Stomach smooth muscle (tissue), 2 donors: ENCODE results near the gene ARPP21.
"Not testable (repeated sequence)": the region's sequence is repeated elsewhere in the genome, so short reads cannot be mapped to it uniquely, and the experiment has no call there.

Experiments
- H3K27ac ChIP-seq: one replicate; pipeline ENCODE4 v1.7.0; 2013; ENCODE audit warnings: mild to moderate bottlenecking, low read length, inconsistent platforms
- H3K27me3 ChIP-seq, 2 donors: one replicate each; pipeline ENCODE4 v1.7.0; 2013; ENCODE audit warnings: low read length in 2 of 2; ENCODE audit not compliant: insufficient read depth in 2 of 2, control insufficient read depth in 1 of 2
- H3K36me3 ChIP-seq, 2 donors: one replicate each; pipeline ENCODE4 v1.7.0; 2013; ENCODE audit warnings: low read length in 2 of 2; ENCODE audit not compliant: control insufficient read depth in 2 of 2, insufficient read depth in 2 of 2
- H3K4me1 ChIP-seq: one replicate; pipeline ENCODE4 v1.7.0; 2013; ENCODE audit warnings: low read length; ENCODE audit not compliant: control insufficient read depth, insufficient read depth
- H3K4me3 ChIP-seq, 2 donors: one replicate each; pipeline ENCODE4 v1.7.0; 2013; ENCODE audit warnings: low read length in 2 of 2
- H3K9ac ChIP-seq, 2 donors: one replicate each; pipeline ENCODE4 v1.7.0; 2013; ENCODE audit warnings: low read length in 2 of 2, mild to moderate bottlenecking in 1 of 2
- H3K9me3 ChIP-seq, 2 donors: one replicate each; pipeline ENCODE4 v1.7.0; 2013; ENCODE audit warnings: low read length in 2 of 2; ENCODE audit not compliant: control insufficient read depth in 2 of 2
- donor health status: healthy.
- donor health status: Pancreatic carcinoma.

The ARPP21 gene

DNA sequence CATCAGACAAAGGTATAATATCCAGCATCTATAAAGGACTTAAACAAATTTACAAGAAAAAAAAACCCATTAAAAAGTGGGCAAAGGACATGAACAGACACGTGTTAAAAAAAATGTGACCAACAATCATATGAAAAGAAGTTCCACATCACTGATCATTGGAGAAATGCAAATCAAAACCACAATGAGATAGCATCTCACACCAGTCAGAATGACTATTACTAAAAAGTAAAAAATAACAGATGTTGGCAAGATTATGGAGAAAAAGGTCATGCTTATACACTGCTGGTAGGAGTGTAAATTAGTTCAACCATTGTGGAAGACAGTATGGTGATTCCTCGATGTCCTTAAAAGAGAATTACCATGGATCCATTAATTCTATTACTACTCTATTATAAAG, 19.1 kb upstream of the ARPP21 start:
- not testable (repeated sequence) for H3K27ac ChIP-seq, H3K9me3 ChIP-seq, H3K36me3 ChIP-seq, H3K9ac ChIP-seq, H3K27me3 ChIP-seq, H3K4me1 ChIP-seq, H3K4me3 ChIP-seq

DNA sequence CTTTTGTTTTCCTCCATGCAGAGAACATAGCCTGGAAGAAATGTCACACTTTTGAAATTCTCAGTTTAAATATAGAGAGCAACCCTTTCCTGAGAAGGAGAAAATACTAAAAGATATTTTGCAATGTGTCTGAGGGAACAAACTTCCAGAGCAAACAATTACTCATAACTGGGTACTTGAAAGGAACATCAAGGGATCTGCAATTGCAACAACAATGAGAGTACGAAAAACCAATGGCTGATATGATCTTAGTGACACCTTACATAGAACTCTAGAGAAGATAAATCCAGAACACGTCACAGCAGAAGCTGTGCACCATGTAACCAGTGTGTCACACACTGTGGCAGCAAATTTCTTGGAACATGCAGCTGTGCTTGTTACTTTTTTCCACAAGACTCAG, 14.6 kb upstream of the ARPP21 start:
- Histone ChIP-seq H3K27ac (no peak overlapping the region), H3K4me1 (no peaks in the 10 kb centered on the region), H3K9me3 (no peaks in the 10 kb centered on the region), H3K27me3 (no peaks in the 10 kb centered on the region), H3K9ac (no peak overlapping the region), H3K36me3 (no peaks in the 10 kb centered on the region), H3K4me3 (no peak overlapping the region)

GRCh38 chr3:35633332-35634124, 5.8 kb upstream of the ARPP21 start:
- Histone ChIP-seq H3K27ac (no peak overlapping the region), H3K27me3 (peaks cover 0 to under 1% of the 10 kb centered on the region in 2 donors), H3K9ac (no peak overlapping the region), H3K4me1 (no peaks in the 10 kb centered on the region), H3K4me3 (no peak overlapping the region), H3K36me3 (no peaks in the 10 kb centered on the region), H3K9me3 (no peaks in the 10 kb centered on the region)

DNA sequence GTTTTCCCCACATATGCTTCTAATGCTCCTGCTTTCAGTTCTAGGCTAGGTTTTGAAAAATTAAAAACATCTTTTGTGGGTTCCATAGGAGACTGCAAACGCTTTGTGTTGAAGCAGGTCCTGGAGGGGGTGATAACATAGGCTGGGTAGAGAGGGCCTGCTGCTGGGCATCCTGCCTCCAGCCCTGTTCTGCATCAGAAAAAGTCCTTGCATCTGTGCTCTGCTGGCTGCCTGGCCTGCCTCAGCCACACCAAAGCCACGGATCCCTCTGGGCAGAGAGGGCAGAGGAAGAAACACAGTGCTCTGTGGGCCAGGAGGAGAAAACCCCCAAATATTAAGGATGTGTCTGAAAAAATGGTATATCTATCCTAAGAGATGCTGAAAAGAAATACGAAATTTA, 3.9 kb upstream of the ARPP21 start:
- Histone ChIP-seq H3K9me3 (no peaks in the 10 kb centered on the region), H3K4me3 (no peak overlapping the region), H3K4me1 (peaks cover 7% of the 10 kb centered on the region), H3K27me3 (peaks cover 8 to 16% of the 10 kb centered on the region in 2 donors), H3K36me3 (no peaks in the 10 kb centered on the region), H3K9ac (no peak overlapping the region), H3K27ac (no peak overlapping the region)

GRCh38 chr3:35635926-35636683, 3.2 kb upstream of the ARPP21 start:
- Histone ChIP-seq H3K4me1 (peaks cover 7% of the 10 kb centered on the region), H3K27ac (no peak overlapping the region), H3K9ac (no peak overlapping the region), H3K27me3 (peaks cover 8 to 21% of the 10 kb centered on the region in 2 donors), H3K9me3 (no peaks in the 10 kb centered on the region), H3K36me3 (no peaks in the 10 kb centered on the region), H3K4me3 (no peak overlapping the region)

DNA sequence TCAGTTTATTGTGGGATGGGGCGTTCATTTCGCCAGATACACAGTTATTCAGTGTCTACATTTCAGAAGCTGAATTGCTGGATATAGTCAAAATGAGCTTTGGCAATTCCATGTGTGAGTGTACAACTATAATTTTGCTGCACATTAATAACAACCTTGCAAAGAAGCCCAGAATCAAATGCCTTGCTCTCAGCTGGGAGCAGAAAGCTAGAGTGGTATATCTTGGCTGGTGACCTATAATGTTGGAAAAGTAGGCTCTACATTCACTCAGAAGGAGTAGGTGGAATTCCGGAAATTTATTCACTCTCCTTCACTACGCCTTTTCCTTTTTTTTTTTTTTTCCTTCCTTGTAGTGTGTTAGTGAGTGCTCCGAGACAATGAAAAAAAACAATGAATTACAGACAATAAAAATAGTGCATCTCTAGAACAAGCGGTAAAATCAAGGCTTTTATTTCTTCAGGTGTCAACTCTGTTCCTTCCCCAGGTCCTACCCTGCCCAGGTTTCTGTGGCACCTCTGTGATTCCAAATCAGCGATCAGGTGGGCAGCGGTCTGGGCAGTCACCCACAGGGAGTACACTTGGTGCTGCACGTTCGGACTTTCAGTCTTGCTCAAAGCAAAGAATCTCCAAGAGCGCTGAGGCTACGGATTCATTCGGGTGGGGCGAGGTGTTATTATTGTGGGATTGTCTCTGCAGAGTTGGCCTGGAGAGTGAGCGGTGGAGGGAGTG, 910 bp upstream of the ARPP21 start:
- Histone ChIP-seq H3K27ac (no peak overlapping the region), H3K9me3 (no peaks in the 10 kb centered on the region), H3K4me3 (no peak overlapping the region), H3K27me3 (peaks cover 8 to 21% of the 10 kb centered on the region in 2 donors), H3K36me3 (no peaks in the 10 kb centered on the region), H3K9ac (no peak overlapping the region), H3K4me1 (peaks cover 7% of the 10 kb centered on the region)

DNA sequence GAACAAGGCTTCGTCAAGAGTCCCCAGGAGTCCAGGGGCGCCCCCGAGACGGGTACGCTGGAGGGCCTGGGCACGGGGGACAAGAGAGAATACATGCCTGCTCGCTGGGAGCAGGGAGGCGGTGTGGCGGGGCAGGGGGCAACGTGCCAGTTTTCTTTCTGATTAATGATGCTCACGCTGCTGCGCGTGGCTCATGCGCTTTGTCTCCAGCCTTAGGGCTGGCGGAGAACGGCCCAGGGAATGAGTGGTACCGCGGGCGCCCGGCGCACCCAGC, 408 bp upstream of the ARPP21 start:
- H3K36me3 ChIP-seq: no peaks in the 10 kb centered on the region
- H3K27ac ChIP-seq: no peak overlapping the region
- H3K4me1 ChIP-seq: peaks cover 7% of the 10 kb centered on the region
- H3K27me3 ChIP-seq: peaks cover 8 to 21% of the 10 kb centered on the region in 2 donors
- H3K4me3 ChIP-seq: no peak overlapping the region
- H3K9me3 ChIP-seq: no peaks in the 10 kb centered on the region
- no peak overlapping the region for H3K9ac ChIP-seq

DNA sequence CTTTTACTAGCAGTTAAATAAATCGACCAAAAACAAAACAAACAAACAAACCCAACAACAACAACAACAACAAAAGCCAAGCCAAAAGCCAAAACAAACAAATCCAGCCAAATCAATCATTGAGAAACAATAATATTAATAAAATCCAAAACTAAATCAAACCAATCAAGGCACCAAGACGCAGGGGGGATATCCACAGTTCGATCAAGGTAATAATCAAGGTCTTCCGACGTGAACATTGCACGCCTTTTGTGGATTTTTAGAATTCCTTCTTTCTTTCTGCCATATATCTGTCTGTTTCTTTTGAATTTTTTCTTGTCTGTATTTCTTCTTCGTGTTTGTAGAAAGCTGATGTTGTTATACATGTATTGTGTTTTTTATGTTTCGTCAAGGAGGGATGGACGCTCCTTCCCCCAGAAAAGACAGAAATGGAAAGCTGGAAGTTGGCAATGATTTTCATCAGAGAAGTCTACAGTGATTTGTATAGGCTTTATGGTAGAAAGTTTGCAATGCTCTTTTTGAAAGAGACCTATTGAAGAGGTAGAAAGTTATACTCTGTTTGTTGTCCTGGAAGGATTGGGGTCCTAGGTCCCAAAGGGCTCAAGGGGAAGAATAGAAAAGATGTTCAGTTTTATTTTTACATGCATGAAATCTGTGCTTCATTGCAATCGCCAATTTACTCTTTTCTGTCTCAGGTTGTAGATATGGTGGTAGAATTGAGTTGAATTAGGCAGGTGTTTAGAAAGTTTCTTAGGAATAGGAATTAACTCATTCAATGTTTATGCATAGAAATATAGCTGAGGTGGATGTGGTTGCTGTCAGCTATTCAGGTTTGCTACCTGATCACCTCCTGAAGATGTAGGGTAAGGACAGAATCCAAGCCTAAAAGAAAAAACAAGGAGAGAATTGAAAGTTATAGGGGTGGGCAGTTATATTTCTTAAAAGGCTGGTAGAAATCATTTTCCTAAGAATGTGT, 1.2 kb downstream of the ARPP21 start:
- H3K9me3 ChIP-seq: no peaks in the 10 kb centered on the region
- H3K27ac ChIP-seq: no peak overlapping the region
- H3K27me3 ChIP-seq: peaks cover 8 to 21% of the 10 kb centered on the region in 2 donors
- peaks cover 7% of the 10 kb centered on the region for H3K4me1 ChIP-seq
- no peak overlapping the region for H3K9ac ChIP-seq
- H3K4me3 ChIP-seq: peak overlapping the region in 1 of 2 donors; percentile 71
- H3K36me3 ChIP-seq: no peaks in the 10 kb centered on the region

DNA sequence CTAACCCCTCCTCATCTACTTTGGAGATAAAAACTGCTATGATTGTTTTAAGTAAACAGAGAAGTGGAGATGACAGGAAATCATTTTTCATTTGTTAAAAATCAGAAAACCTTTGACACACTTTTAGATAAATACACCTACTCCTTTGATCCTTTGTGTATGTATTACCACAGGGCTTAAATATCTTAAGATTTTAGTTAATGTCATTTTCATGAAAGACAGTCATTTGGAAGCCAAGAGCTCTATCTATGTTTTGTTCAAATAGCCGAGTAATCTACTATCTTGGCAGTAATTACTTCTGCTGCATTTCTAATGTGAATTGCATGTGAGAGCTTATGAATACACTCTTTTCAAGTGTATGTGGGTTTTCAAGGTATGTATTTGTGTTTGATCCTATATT, 2.0 kb downstream of the ARPP21 start:
- H3K4me1 ChIP-seq: peaks cover 7% of the 10 kb centered on the region
- H3K27ac ChIP-seq: no peak overlapping the region
- H3K27me3 ChIP-seq: peaks cover 8 to 21% of the 10 kb centered on the region in 2 donors
- no peaks in the 10 kb centered on the region for H3K9me3 ChIP-seq
- H3K4me3 ChIP-seq: no peak overlapping the region
- no peak overlapping the region for H3K9ac ChIP-seq
- H3K36me3 ChIP-seq: no peaks in the 10 kb centered on the region

DNA sequence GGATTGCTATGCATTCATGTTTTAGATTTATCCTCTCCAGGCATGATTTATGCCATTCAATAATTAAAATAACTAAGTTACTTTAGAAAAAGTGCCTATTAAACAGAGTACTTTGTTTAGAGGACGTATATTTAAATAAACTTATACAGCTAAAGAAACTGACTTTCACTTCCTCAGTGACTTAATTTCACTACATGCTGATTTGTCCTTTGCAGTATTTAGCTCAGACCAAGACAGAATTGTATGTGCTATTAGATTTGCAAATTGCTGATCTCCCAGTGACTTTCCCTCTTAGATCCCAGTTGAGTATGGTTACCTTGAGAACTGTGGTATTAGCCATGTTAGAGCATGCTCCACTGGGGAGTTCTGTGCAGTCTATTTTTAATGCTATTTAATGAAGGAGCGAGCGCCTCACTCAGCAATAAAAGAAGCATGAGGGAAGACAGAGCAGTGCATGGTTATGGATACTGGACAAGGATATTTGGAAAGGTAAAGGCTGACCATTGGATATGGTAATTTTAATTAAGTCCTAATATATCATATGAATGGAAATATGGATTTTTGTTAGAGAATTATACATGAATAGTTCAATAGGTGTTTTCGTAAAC, 2.7 kb downstream of the ARPP21 start:
- Histone ChIP-seq H3K36me3 (no peaks in the 10 kb centered on the region), H3K27me3 (peaks cover 8 to 21% of the 10 kb centered on the region in 2 donors), H3K9ac (no peak overlapping the region), H3K27ac (no peak overlapping the region), H3K9me3 (no peaks in the 10 kb centered on the region), H3K4me3 (no peak overlapping the region), H3K4me1 (peaks cover 7% of the 10 kb centered on the region)
